CD14-positive monocyte (primary cell): ENCODE measurements around the gene HDAC4. TPM values are rescaled to one million over a fixed set of nuclear protein-coding genes. Genes with fewer than 3 reads are reported as not detected.

ENCODE experiments used
- DNase-seq, 3 donors: peaks; one replicate each; pipeline ENCODE4 v3.0.0-alpha.2; 2011 to 2022
- H2AFZ ChIP-seq: 2 replicates; pipeline ENCODE4 v1.6.0; 2012; ENCODE audit warnings: mild to moderate bottlenecking, low read depth, low read length, inconsistent platforms; ENCODE audit not compliant: insufficient read depth, poor library complexity, severe bottlenecking
- H3K27ac ChIP-seq, 2 donors: 1 replicate in 1 of 2; 2 replicates in 1 of 2; pipeline ENCODE4 v1.5.1; 2012 to 2013; ENCODE audit warnings: low read length in 2 of 2, control low read depth in 1 of 2, inconsistent platforms in 1 of 2, low read depth in 1 of 2, mild to moderate bottlenecking in 1 of 2
- H3K27me3 ChIP-seq, 2 donors: one replicate each; pipeline versions ENCODE4 v1.6.0 to v1.6.1; 2011 to 2013; ENCODE audit warnings: low read length in 2 of 2; ENCODE audit not compliant: control insufficient read depth in 2 of 2, insufficient read depth in 2 of 2
- H3K36me3 ChIP-seq, 2 donors: replicated peaks in 1 of 2; 1 replicate in 1 of 2; 2 replicates in 1 of 2; pipeline versions ENCODE4 v1.5.1 to v1.6.1; 2012 to 2013; ENCODE audit warnings: low read length in 2 of 2, control low read depth in 1 of 2, inconsistent platforms in 1 of 2, mild to moderate bottlenecking in 1 of 2; ENCODE audit not compliant: insufficient read depth in 2 of 2, control insufficient read depth in 1 of 2
- H3K4me1 ChIP-seq, 2 donors: 1 replicate in 1 of 2; 2 replicates in 1 of 2; pipeline versions ENCODE4 v1.5.1 to v1.6.1; 2012 to 2013; ENCODE audit warnings: low read length in 2 of 2, control low read depth in 1 of 2, inconsistent platforms in 1 of 2, mild to moderate bottlenecking in 1 of 2, moderate library complexity in 1 of 2; ENCODE audit not compliant: insufficient read depth in 2 of 2, control insufficient read depth in 1 of 2
- H3K4me2 ChIP-seq: replicated peaks from 2 replicates; pipeline ENCODE3; 2012; ENCODE audit warnings: low read length, moderate library complexity, mild to moderate bottlenecking; ENCODE audit not compliant: poor library complexity, severe bottlenecking; ENCODE audit errors: extremely low read depth
- H3K4me3 ChIP-seq, 3 experiments: fragments of 200-600 bp in 1 of 3; sonication (generic) in 1 of 3; replicated peaks in 1 of 3; 1 replicate in 2 of 3; 2 replicates in 1 of 3; pipeline ENCODE4 v1.5.1; 2011 to 2013; ENCODE audit warnings: low read length in 3 of 3, mild to moderate bottlenecking in 3 of 3, control low read depth in 2 of 3, low read depth in 2 of 3, inconsistent platforms in 1 of 3, moderate library complexity in 1 of 3
- H3K79me2 ChIP-seq: 2 replicates; pipeline ENCODE4 v1.6.0; 2012; ENCODE audit warnings: mild to moderate bottlenecking, control low read depth, inconsistent platforms, low read length, moderate library complexity; ENCODE audit not compliant: insufficient read depth
- H3K9ac ChIP-seq: 2 replicates; pipeline ENCODE4 v1.6.0; 2017; ENCODE audit warnings: low read length, mild to moderate bottlenecking; ENCODE audit not compliant: insufficient read depth, poor library complexity, severe bottlenecking
- H3K9me3 ChIP-seq, 2 donors: replicated peaks in 1 of 2; 1 replicate in 1 of 2; 2 replicates in 1 of 2; pipeline versions ENCODE4 v1.5.1 to v1.6.1; 2012 to 2013; ENCODE audit warnings: low read length in 2 of 2, control low read depth in 1 of 2; ENCODE audit not compliant: control insufficient read depth in 1 of 2, insufficient read depth in 1 of 2
- H4K20me1 ChIP-seq: 2 replicates; pipeline ENCODE4 v1.6.0; 2012; ENCODE audit warnings: mild to moderate bottlenecking, low read length, control low read depth, moderate library complexity; ENCODE audit not compliant: insufficient read depth
- H3K27ac Mint-ChIP-seq, 7 donors: one replicate each; pipeline ENCODE4 v1.8.0; 2020; ENCODE audit warnings: mild to moderate bottlenecking in 7 of 7, mixed read lengths in 7 of 7, moderate library complexity in 6 of 7, inconsistent platforms in 2 of 7
- H3K27me3 Mint-ChIP-seq, 3 donors: one replicate each; pipeline ENCODE4 v1.8.0; 2021 to 2022; ENCODE audit warnings: low read depth in 3 of 3, mild to moderate bottlenecking in 3 of 3, mixed read lengths in 3 of 3, moderate library complexity in 3 of 3, inconsistent platforms in 1 of 3
- H3K36me3 Mint-ChIP-seq, 2 donors: one replicate each; pipeline ENCODE4 v1.8.0; 2020; ENCODE audit warnings: mixed read lengths in 2 of 2, inconsistent platforms in 1 of 2, mild to moderate bottlenecking in 1 of 2
- H3K4me1 Mint-ChIP-seq: one replicate; pipeline ENCODE4 v1.8.0; 2020; ENCODE audit warnings: mild to moderate bottlenecking, mixed read lengths
- H3K4me3 Mint-ChIP-seq, 2 donors: one replicate each; pipeline ENCODE4 v1.8.0; 2020; ENCODE audit warnings: mild to moderate bottlenecking in 2 of 2, mixed read lengths in 2 of 2, moderate library complexity in 1 of 2
- H3K9me3 Mint-ChIP-seq, 7 donors: one replicate each; pipeline ENCODE4 v1.8.0; 2020 to 2022; ENCODE audit warnings: mixed read lengths in 7 of 7, mild to moderate bottlenecking in 6 of 7, moderate library complexity in 6 of 7, inconsistent platforms in 2 of 7
- WGBS: methylation state at CpG from one replicate; pipeline ENCODE4 v1.1.5; 2013; ENCODE audit warnings: missing lambda C conversion rate; ENCODE audit not compliant: insufficient coverage; 5-methylcytosine and 5-hydroxymethylcytosine counted together
- intact Hi-C, 2 donors: fragments of 100-400 bp; cut with micrococcal nuclease; formaldehyde crosslinking; loops; one replicate each; pipeline versions ENCODE4 v1.15.0 to v1.15.1; 2023
- polyA plus RNA-seq, 3 donors: library from polyadenylated mRNA; depleted of rRNA in 1 of 3; unstranded in 2 of 3; stranded (reverse) in 1 of 3; fragments of 300-500 nt in 2 of 3; fragments of >200 nt in 1 of 3; fragmentation: Illumina TruSeq in 2 of 3; gene quantifications; 1 replicate in 2 of 3; 2 replicates in 1 of 3; pipeline ENCODE4 v1.2.3, GENCODE V29; 2012 to 2021
- TF ChIP-seq, protein P1 (sequence below): fragments of 200-600 bp; IDR thresholded peaks from one replicate; pipeline ENCODE4 v1.8.0; 2022; ENCODE audit warnings: antibody characterized with exemption, mild to moderate bottlenecking

Gene HDAC4
- polyA plus RNA-seq, 3 donors, result 3.3 to 23.0 (median 4.5) TPM

DNA sequence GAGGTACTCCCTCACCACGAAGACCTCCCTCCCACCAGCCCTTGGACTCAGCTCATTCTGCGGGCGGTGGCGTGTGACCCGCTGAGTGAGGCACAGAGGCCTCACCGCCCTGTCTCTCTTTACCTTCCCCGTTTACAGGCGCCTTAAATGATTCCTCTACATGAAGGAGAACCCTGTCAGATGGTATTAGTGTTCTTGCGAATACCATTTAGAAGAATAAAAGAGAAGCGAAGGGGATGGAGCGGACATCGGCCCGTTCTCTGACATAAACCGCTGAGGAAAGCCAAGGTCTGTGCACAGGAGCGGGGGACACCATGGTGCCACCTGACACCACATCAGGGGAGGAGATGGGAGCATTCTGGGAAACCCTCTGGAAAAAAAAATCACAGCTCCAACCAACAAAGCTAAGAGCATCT, 179.8 kb downstream of the HDAC4 start:
- no peaks in the 10 kb centered on the region for H3K27me3 ChIP-seq
- H3K79me2 ChIP-seq, result peaks cover 82% of the 10 kb centered on the region
- TF ChIP-seq, protein P1, sequence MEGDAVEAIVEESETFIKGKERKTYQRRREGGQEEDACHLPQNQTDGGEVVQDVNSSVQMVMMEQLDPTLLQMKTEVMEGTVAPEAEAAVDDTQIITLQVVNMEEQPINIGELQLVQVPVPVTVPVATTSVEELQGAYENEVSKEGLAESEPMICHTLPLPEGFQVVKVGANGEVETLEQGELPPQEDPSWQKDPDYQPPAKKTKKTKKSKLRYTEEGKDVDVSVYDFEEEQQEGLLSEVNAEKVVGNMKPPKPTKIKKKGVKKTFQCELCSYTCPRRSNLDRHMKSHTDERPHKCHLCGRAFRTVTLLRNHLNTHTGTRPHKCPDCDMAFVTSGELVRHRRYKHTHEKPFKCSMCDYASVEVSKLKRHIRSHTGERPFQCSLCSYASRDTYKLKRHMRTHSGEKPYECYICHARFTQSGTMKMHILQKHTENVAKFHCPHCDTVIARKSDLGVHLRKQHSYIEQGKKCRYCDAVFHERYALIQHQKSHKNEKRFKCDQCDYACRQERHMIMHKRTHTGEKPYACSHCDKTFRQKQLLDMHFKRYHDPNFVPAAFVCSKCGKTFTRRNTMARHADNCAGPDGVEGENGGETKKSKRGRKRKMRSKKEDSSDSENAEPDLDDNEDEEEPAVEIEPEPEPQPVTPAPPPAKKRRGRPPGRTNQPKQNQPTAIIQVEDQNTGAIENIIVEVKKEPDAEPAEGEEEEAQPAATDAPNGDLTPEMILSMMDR, result no peak
- peaks cover 3 to 11% of the 10 kb centered on the region in 2 donors for H3K36me3 Mint-ChIP-seq
- no peak overlapping the region for H2AFZ ChIP-seq
- H3K9ac ChIP-seq, result peak overlapping the region; percentile 58
- H3K9me3 ChIP-seq, result no peaks in the 10 kb centered on the region
- no peaks in the 10 kb centered on the region for H4K20me1 ChIP-seq
- H3K27ac Mint-ChIP-seq, result peak overlapping the region; percentile 97 to 100 (median 100)
- peaks cover 88% of the 10 kb centered on the region for H3K4me1 Mint-ChIP-seq
- H3K4me3 Mint-ChIP-seq, result peak overlapping the region; percentile 59 to 88
- peaks cover 0 to 2% (median 2%) of the 10 kb centered on the region in 3 donors for H3K27me3 Mint-ChIP-seq
- DNase-seq, result no peak
- no peaks in the 10 kb centered on the region for H3K9me3 Mint-ChIP-seq
- H3K4me1 ChIP-seq, result peaks cover 83 to 86% of the 10 kb centered on the region in 2 donors
- intact Hi-C loops, result loop anchor here (5.0 to 10.0 kb wide), 3 partner anchors 46 to 386 kb away; no protein-coding TSS in a partner anchor
- no peaks in the 10 kb centered on the region for H3K36me3 ChIP-seq
- peak overlapping the region in 1 of 3 experiments; percentile 65 for H3K4me3 ChIP-seq
- peak overlapping the region; percentile 66 for H3K4me2 ChIP-seq
- H3K27ac ChIP-seq, result peak overlapping the region; percentile 92 to 100
- WGBS, result 100% methylated on average over 3 of the region's 15 CpGs

DNA sequence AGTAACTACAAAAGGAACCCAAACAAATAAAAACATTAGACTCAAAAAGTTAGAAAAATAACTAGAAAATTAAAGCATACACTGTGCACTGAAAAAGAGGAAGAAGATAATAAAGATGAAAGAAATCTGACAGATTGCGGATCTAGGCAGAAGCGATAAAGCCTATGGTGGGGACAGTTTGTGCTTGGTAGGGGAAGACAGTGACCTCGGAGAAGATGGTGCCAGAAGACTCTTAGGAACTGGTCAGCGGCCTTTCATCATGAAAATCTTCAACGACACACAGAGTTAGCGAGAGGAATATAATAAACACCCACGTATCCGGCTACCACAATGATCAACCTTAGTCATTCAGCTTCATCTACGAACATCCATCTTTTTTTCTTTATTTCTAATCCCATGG, 180.5 kb downstream of the HDAC4 start:
- H3K9me3 ChIP-seq, result no peaks in the 10 kb centered on the region
- peak overlapping the region; percentile 70 to 80 for H3K4me3 Mint-ChIP-seq
- intact Hi-C loops, result loop anchor here (5.0 to 10.0 kb wide), 3 partner anchors 47 to 387 kb away; no protein-coding TSS in a partner anchor
- peak overlapping the region; percentile 66 for H3K4me2 ChIP-seq
- peaks cover 82% of the 10 kb centered on the region for H3K79me2 ChIP-seq
- no peak overlapping the region for H2AFZ ChIP-seq
- H3K36me3 Mint-ChIP-seq, result peaks cover 6 to 14% of the 10 kb centered on the region in 2 donors
- H3K36me3 ChIP-seq, result peaks cover 0 to 2% of the 10 kb centered on the region in 2 donors
- peak overlapping the region; percentile 92 to 100 for H3K27ac ChIP-seq
- peak overlapping the region; percentile 97 to 100 (median 100) for H3K27ac Mint-ChIP-seq
- no peak overlapping the region for H3K9ac ChIP-seq
- peak in 2 of 3 donors; percentile 47 to 61 for DNase-seq
- no peaks in the 10 kb centered on the region for H3K27me3 ChIP-seq
- peak overlapping the region in 1 of 3 experiments; percentile 65 for H3K4me3 ChIP-seq
- TF ChIP-seq, protein P1, result no peak
- peaks cover 0 to 2% (median 2%) of the 10 kb centered on the region in 3 donors for H3K27me3 Mint-ChIP-seq
- no peaks in the 10 kb centered on the region for H3K9me3 Mint-ChIP-seq
- WGBS, result no CpG with 5 or more reads among the region's 9 CpGs
- peaks cover 87% of the 10 kb centered on the region for H3K4me1 Mint-ChIP-seq
- peaks cover 76 to 84% of the 10 kb centered on the region in 2 donors for H3K4me1 ChIP-seq
- H4K20me1 ChIP-seq, result no peaks in the 10 kb centered on the region
